Islet of Langerhans (tissue), 1 donor: ENCODE data around the gene ITGB1BP1.

ENCODE experiments used
- FAIRE-seq: peaks from one replicate; lab custom pipeline; 2011; peaks lifted over from hg19 to GRCh38; lab: Jason Lieb, UNC

The ITGB1BP1 gene

GRCh38 chr2:9424447-9425164 lies 1.3 kb upstream of the ITGB1BP1 start:
- no peak for FAIRE-seq

DNA sequence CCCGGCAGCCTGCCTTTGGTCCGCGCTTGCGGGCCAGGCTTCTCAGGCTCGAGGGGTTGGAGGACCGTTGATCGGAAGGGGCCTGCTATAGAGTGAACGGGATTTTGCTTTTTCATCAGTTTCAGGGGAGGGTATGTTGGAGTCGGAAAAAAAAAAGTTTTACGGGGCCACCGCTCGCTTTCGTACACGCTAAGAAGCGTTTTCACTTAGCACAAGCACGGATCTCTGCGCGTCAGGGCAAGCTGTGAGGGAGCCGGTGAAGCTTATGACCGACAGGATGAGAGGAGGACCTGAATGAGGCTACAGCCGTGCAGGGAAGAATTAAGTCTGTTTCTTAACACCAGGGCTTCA lies 569 bp upstream of the ITGB1BP1 start:
- FAIRE-seq: no peak

GRCh38 chr2:9422321-9423099 lies 818 bp downstream of the ITGB1BP1 start:
- no peak for FAIRE-seq

DNA sequence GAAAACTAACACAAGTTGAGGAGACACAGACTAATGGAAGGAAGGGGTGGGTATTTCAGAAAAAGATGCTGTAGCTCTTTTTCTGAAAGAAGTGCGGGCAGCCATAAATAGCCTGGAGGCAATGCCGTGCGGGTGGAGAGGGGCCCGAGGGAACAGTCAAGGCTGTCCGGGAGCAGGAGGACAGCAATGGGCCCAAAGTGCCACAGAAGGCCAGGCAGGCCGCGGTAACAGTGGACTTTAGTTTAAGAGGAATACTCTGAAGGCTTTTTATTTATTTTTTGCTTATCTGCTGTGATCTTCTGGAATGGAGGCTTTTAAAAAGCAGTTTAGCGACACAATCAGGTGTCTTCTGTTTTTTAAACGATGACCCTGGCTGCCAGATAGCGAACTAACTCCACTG lies 2.8 kb downstream of the ITGB1BP1 start:
- FAIRE-seq: no peak

DNA sequence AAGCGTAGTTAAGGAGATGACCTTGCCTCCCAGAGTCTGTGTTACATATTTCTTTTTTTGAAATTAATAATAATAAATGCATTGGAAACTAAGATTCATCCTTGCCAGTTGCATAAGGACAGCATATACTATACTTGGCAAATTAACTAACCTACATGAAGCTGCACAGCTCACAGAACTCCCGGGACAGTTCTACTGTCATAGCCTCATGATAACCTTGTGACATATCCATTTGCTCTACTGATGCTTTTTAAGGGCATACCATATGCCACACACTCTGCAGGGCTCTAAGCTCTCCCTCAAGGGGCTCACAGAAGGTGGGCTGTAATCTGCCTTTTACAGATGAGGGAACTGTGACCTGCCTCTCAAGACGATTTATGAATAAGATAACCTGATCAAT lies 3.8 kb downstream of the ITGB1BP1 start:
- FAIRE-seq: no peak

- FAIRE-seq: no peak
These were observed 4.6 kb downstream of the ITGB1BP1 start for GRCh38 chr2:9418746-9419145.

DNA sequence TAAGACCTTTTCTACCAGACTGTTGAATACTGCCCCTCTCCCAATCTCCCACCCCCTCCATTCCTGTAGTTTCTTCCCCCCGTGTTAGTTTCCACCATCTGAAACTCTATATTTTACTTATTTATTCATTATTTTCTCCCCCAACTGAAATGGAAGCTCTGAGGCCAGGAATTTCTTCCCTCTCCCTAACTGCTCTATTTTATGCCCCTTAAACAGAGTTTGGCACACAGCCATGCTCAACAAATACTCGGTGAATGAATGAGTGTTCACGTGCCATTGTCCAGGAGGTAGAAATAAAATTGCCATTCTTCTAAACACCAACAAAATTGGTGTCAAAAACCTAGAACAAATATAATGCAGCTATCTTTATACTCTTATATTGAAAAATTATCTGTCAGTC lies 5.6 kb downstream of the ITGB1BP1 start:
- no peak for FAIRE-seq

- no peak for FAIRE-seq
These were observed 6.4 kb downstream of the ITGB1BP1 start for GRCh38 chr2:9416962-9417316.

DNA sequence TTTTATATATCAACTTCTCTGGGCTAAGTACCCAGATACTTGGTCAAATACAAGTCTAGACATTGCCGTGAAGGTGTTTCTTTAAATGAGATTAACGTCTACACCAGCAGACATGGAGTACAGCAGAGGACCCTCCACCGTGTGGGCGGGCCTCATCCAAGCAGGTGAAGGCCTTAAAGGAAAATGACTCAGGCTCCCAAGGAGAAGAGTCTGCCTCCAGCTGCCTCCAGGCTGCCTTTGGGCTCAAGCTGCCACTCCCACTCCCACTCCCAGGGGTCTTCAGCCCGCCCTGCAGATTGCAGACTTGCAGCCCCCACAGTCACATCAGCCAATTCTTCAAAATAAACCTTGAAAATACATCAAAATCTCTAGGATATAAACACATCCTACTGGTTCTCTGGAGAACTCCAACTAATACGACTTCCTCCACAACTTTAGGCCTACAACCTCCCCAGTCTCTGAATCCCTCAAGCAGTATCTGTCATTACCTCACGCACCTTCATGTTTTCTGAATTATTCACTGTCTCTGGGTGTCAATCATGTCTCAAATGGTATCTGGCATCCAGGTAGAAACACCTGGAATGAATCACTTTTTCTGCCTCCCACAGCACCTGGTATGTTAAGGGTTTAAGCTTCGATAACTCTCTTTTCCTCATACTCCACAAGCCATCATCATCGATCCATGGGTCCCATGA lies 6.9 kb downstream of the ITGB1BP1 start:
- no peak for FAIRE-seq

- FAIRE-seq: no peak
These were observed 7.7 kb downstream of the ITGB1BP1 start for GRCh38 chr2:9415516-9416169.

- FAIRE-seq: no peak
These were observed 10.5 kb downstream of the ITGB1BP1 start for GRCh38 chr2:9412781-9413180.

- FAIRE-seq: no peak
These were observed 13.2 kb downstream of the ITGB1BP1 start for GRCh38 chr2:9410108-9410507.

DNA sequence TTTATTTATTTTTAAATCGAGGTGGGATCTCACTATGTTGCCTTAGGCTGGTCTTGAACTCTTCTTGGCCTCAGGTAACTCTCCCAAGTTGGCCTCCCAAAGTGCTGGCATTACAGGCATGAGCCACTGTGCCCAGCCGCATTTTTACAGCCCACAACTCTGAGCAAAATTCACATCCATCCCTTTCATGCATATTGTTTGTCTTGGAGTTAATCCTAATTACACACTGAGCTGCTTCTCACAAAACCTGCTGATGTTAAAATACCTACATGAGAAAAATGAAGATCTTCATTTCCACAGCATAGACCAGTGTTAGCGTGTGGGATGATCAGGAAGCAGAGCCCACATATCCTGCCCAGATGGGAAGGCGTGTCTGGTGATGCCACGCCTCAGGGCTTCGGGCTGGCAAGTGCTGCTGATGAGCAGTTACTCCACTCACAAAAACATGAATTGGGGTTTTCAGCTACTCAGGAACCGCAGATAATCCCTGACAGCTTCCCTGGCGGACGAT lies 14.6 kb downstream of the ITGB1BP1 start:
- no peak for FAIRE-seq

DNA sequence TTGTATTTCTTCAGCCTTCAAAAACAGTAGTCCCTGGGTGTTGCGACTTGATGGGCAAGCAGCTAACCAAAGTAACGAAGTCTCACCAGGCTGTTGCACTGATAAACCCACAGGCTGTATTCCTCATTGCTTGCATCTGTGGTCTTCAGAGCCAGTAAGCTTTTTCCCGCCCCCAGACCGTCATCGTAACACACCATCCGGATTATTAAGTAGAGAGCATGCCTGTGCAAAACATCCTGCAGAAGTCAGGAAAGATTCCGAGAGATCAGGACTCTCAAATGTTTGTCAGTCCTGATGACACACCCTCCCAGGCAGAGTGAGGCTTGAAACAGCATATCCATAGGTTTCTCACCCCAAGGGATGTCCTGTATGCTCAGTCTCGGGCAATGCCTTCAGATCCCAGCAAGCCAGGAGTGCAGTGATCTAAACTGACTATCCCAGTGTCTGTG lies 15.9 kb downstream of the ITGB1BP1 start:
- FAIRE-seq: no peak

DNA sequence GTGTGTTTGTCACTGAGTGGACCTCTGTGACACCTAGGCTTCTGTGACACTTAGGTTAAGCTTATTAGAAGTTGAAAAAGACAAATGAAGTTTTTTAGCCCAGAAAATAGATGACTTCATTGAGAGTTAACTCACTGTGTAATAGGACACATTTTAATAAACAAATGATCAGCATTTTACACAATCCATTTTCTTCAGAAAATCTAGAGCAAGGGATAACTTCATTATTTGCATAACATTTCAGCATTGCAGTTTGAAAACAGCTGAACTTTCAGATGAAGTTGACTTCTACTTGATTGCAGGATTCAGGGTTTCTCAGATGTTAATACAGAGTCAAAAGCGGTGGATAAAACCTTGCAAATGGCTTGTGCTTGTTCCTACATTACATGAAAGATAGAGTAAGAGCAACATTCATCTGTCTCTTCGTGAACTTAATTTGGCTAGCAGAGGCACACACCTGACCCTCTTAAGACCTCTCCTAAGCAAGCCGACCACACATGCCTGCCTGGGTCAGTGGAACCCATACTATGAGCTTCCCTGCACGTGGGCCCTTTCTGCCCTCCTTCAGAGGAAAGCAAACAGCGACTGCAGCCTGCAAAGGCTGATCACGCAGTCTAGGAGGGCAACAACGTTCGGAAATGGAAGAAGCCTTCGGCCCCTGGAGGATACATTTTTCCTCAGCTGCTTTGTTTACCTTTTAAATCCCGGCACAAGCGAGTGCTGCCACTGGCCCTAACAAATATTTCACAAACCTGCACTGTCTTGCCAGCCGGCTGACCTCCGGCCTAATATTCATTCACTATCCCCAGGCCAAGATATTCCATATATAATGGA lies 16.6 kb downstream of the ITGB1BP1 start:
- FAIRE-seq: no peak

DNA sequence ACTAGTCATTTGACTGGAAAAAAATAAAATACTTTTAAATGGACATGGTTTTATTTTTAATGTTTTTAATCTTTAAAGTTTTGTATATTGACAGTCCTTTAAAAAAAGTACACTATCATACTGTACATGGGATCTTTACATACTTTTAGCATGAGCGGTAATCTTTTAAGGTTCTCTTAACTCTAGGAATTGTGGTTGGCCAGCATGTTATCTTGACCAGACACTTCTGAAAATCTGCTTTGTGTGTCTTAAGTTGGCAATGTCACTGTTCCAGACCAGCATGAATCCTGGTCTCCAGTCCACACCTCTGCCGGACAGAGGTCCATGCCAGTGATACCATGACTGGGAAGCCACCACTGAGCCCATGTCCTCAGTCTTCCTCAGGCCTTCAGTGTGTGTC lies 17.7 kb downstream of the ITGB1BP1 start:
- FAIRE-seq: no peak

DNA sequence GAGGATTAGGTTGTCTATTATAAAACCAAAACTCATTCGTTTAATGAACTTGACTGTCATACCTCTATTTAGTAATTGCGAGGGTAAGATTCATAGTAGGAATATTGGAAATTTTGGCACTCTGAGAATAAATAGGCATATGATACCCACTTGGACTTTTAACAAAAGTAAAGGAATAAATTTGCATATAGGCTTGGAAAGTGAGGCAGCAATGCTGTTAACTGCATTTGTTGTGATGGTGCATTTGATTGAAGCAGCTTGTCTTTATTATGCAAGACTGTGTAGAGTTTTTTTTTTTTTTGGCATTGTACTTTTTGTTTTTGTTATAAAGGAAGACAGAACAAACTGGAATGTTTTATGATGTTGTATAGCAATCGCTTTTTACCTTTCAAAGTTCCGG lies 18.9 kb downstream of the ITGB1BP1 start:
- FAIRE-seq: no peak

- FAIRE-seq: no peak
These were observed 19.4 kb downstream of the ITGB1BP1 start for GRCh38 chr2:9403924-9404323.

DNA sequence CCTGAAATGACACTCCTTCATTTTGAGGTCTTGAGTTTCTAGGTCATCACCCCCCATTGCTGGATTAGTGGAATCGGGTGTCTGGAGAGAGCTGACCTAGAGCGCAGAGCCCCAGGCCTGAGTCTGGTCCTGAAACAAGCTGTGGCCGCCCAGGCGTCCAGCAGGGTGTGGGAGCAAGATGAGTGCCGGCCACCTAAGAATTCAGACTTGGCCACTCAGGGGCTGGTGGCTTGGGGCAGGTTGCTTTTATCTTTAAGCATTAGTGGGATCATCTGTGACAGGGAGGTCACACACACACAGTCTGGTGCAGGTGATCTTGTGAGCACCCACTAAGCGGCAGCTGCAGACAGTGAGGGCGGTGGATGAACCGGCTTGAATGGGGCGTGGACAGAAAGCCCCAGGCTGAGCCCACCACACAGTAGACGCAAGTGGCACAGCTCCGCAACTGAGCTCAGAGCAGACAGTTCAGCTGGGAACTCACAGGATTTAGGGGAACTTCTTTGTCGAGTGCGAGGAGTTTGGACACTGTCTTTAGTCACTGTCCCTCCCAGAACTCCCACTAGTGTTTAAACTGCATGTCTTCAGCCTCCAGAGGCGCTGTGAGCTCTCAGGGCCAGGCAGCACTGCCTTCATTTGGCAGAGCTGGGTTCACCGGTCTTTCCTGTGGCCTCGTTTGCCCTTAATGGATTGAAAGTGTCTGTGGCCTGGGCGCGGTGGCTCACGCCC lies 21.5 kb downstream of the ITGB1BP1 start:
- FAIRE-seq: no peak

DNA sequence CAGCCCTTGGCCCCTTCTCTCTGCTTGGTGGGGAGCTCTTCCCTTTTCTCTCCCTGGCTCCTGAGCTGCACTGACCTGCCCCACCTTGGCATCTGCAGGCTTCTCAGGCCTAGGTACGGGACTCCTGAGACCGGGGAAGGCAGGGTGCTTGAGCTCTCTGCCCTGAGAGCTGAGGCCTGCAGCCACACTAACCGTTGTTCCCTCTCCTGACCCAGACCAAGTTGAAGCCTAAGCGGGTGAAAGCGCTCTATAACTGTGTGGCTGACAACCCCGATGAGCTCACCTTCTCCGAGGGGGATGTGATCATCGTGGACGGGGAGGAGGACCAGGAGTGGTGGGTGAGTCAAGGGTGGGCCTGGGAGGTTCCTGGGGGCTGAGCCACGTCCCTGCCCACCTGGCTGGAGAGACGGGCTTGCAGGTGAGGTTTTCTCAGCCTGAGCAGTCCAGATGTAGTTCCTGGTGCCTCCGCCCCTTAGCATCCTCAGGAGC lies 22.2 kb downstream of the ITGB1BP1 start:
- no peak for FAIRE-seq
